ENCODE measurements around the gene C1QC.

The C1QC gene

DNA sequence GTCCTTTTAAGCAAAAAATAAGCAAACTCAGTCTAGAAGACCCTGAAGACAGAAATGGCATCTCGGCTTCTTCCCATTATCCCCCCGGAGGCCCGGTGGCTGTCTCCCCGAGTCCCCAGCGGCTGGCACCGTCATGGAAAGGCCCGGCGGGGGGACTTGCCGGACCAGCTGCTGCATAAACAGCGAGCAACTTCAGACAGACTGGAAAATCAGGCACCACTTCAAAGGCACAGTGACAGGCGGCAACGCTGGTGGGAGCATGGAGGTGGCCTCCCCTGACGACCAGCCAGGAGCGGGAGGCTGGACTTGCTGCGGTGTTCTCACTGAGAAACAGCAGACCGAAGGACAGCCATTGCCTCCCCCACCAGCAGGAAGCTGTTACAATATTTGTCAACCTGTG is 25.4 kb upstream of the C1QC start:
- in situ Hi-C loops (cut with MboI; ENCODE audit: low sequenced_read_pairs): no loop called here

DNA sequence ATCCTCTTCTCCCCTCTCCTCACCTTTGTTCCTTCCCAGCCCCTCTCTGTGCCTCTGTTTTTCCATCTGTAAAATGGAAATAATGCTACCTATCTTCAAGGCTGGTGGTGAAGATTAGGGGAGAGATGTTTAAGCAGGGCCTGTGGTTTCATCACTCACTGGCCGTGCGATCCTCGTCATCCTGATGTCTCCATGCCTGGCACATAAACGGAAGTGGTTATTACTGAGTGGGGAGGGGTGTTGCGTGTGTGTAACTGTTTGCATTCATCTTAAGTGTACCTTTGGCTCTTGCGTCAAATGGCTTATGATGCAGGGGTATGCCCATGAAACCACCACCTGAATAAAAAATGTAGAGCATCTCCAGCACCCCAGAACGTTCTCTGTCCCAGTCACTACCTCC is 24.2 kb upstream of the C1QC start:
- in situ Hi-C loops (cut with MboI; ENCODE audit: low sequenced_read_pairs): no loop called here

DNA sequence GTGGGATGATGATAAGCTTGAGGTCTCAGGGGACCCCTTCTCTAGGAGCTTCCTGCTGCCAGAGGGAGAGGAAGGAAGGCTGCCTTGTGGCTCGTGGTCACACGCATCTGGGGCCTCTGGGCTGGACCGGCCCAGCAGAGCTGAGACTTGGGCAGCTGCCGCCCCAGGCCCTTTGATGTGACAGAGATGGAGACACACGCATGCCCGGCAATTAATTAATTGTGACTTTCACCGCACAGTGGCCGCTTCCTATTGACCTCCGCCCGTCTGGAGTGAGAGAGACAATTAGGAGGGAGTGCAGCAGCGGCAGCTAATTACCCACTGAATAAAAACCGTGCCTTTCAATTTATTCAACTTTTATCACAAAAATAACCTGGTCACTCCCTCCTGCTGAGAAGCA is 23.6 kb upstream of the C1QC start:
- in situ Hi-C loops (cut with MboI; ENCODE audit: low sequenced_read_pairs): no loop called here

DNA sequence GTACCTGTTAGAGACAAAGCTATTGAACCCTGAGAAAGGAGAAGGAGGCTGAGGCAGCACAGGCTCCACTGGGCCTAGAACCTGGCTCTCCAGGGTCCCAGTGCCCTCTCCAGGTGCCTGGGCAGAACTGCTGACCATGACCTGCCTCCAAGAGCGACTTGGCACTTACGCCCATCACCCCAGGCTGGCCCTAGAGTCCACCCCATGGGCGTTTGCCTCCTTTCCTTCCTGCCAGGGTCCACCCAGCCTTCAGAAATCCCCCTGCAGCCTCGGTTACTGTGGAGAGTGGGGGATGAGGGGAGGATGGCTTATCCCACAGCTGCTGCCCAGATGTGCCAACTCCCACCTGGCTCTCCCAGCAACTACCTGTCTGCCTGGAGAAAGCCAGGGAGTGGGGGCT is 21.7 kb upstream of the C1QC start:
- in situ Hi-C loops (cut with MboI; ENCODE audit: low sequenced_read_pairs): no loop called here

DNA sequence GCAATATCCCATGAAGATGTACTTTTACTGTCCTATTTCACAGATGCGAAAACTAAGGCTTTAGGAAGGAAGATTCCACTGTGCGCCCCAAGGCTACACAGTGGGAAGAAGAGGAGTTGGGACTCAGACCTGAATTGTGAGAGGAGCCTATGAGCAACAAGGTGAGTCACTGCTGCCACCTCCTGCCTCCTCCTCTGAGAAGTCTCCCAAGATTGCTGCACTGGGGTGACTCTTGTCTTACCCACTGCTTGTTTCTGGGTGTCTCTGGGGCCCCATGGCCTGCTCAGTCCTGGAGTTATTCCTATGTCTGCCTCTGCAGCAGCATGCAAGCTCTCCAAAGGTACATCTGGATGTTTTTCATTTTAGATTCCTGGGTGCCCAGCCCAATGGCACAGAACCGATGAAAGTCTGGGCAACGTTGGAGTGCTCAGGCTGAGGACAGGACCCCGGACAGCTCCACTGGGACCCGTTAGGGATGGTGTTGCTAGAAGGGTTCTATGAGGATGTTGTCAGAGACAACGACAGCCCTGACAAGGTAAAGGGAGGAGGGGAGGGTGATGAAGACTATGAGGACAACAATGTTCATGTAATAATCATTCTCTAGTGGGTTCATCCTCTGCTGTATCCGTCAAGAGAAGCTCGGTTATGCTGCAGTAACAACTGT is 18.0 kb upstream of the C1QC start:
- in situ Hi-C loops (cut with MboI; ENCODE audit: low sequenced_read_pairs): loop anchor here (25.0 kb wide), 1 partner anchor 513 kb away; no protein-coding TSS in a partner anchor

DNA sequence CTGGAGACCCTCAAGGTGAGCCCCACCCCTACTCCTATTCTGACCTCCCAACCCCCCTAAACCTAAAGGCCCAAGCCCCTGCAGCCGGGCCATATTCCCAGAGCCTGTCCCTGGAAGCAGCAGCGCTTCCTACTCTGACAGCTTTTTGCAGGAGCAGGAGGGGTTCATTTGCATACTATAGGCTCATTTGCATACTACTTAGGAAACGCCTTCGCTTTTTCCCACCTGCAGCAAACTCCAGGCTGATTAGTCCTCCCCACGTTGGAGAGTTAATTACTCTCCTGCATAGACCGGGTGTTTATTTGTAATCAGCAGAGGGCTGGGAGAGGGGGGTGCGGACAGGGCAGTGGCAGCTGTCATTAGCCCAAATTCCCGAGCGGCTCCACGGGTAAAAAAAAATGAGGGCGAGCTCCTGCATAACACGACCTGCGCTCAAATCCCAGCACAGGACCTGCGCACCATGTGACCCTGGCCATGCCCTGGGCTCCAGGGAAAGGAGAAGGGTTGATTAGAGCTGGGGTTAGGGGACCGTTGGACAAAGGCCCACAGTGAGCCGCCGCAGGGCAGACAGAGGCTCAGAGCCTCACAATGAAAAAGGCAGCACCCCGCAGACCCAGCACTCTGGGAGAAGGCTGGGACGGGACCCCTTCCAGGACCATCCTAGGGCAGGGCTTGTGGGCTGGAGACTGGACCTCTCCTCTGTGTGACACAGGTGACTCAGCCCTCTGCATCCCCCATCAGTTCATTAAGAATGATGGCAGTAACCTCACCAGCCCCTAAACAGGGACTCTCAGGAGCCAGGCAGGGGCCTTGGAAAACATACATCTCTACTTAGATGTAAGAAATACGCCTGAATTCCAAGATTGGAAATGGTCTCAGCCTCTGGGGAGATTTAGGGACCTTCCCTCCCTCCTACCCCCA is 16.9 kb upstream of the C1QC start:
- in situ Hi-C loops (cut with MboI; ENCODE audit: low sequenced_read_pairs): loop anchor here (25.0 kb wide), 1 partner anchor 514 kb away; no protein-coding TSS in a partner anchor

DNA sequence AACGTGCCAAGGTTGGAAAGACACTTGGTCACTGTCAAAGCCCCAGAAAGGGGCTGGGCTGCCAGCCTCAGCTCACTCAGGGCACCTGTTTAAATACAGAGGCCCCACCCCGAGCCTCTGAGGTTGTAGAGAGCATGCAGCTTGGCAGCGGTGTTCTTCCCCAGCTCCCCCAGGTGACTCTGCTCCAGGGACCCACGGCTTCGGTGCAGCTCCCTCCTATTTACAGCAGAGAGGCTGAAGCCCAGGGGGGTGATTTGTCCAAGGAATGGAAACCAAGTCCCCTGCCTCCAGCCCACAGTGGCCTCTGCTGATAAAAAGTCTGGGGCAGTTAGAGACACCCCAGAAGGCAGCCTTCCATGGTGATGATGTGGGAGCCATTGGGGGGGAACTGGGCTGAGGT is 16.1 kb upstream of the C1QC start:
- in situ Hi-C loops (cut with MboI; ENCODE audit: low sequenced_read_pairs): loop anchor here (25.0 kb wide), 1 partner anchor 515 kb away; no protein-coding TSS in a partner anchor

DNA sequence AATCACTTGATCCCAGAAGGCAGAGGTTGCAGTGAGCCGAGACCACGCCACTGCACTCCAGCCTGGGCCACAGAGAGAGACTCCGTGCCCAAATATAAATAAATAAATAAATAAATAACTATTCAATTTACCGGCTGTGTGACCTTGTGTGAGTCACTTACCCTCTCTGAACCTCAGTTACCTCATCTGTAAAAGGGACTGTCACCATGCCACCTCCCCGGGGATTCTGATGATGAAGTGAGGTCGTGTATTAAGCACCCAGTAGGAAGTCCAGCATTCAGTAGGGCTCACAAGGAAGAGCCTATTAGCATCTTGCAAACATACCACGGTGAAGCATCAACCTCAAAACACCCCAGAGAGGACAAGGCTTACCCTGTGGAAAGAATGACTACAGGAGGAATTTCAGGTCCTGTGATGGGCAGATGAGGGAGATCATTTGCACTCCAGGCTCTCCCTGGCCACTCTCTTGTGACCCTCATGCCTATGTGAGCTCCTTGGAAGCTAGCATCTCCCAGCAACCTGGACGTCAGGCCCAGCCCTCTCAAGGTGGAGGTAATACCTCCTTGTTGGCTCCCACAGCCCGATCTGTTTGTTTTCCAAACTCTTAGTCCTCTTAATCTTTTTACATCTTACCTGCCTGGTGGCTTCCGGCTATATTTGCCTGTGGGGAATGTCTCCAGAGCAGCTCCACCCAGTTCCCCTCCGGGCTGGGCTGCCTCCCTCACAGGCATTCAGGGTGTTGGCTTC is 14.6 kb upstream of the C1QC start:
- in situ Hi-C loops (cut with MboI; ENCODE audit: low sequenced_read_pairs): loop anchor here (25.0 kb wide), 1 partner anchor 517 kb away; no protein-coding TSS in a partner anchor

DNA sequence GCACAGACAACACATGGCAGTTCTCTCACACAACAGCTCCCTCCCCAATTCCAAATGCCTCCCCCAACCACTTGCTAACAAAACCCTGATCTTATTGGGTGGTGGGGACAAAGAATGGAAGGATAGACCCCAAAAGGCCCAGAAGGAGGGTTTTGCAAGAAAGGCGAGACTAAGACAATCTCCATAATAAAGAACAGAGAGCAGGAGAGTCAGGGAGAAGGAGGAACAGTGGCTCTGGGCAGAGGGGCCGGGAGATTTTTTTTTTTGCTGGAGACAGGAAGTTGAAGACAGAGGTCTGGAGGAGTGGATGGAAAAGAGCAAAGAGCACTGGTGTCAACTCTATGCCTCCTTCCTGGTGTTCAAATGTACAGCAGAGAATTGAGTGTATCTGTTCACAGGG is 13.5 kb upstream of the C1QC start:
- in situ Hi-C loops (cut with MboI; ENCODE audit: low sequenced_read_pairs): loop anchor here (25.0 kb wide), 1 partner anchor 518 kb away; no protein-coding TSS in a partner anchor

DNA sequence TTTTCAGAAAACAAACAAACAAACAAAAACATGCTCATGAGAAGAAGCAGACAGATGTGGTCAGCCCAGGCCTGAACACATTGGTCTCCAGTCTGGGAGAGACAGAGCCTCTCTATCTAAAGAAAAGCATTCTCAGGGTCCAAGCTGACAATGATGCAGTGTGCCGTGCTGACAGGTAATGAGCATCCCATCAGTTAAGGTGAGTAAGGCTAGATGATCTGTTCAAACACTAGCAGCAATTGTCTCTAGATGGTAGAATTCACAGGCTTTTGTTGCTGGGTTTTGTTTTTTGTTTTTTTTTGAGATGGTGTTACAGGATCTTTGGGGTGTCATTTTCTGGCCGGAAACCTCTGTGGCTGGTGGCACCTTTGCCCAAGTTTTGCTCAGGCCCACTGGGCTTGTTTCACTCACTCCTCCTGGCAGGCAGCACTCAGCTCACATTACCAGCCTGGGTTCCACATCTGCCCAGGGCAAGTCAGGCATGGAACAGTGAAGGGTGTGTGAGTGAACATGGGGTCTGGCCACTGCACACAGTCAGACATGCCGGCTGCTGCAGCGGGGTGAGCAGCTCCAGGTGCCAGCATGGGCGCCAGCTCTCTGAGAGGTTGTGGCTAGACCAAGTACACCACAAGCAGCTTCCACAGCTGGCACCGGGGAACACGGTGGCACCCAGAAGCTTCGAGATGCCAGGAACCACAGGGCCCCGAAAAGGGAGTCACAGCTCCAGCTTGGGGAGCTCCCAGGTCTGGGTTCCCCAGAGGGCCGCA is 9.6 kb upstream of the C1QC start:
- in situ Hi-C loops (cut with MboI; ENCODE audit: low sequenced_read_pairs): loop anchor here (25.0 kb wide), 1 partner anchor 522 kb away; no protein-coding TSS in a partner anchor

DNA sequence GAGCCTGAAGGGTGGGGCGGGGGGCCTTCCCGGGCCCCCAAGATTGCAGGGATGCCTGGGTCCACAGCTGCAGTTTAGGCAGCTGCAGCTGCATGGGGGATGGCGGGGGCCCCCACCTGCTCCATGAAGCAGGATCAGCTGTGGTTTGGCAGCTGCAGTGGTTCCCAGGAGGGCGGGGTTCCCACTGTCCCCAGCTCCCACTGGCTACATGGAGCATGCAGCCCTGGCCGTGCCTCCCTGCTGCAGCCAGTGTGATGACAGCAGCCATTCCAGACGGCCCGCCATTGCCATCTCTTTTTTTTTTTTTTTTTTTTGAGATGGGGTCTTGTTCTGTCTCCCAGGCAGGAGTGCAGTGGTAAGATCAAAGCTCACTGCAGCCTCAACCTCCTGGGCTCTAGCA is 8.0 kb upstream of the C1QC start:
- in situ Hi-C loops (cut with MboI; ENCODE audit: low sequenced_read_pairs): loop anchor here (25.0 kb wide), 1 partner anchor 523 kb away; no protein-coding TSS in a partner anchor

DNA sequence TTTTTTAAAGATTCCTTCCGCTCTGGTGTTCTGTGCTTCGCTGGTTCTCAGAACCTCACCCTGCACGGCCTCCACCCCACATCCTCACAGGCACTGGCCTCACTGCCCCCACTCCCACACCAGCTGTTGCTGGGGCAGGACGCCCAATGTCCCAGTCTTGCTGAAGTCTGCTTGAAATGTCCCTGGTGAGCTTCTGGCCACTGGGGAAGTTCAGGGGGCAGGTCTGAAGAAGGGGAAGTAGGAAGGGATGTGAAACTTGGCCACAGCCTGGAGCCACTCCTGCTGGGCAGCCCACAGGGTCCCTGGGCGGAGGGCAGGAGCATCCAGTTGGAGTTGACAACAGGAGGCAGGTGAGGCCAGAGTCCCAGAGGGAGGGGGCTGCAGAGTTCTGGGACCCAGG is 7.1 kb upstream of the C1QC start, which contains the start of gene C1QA:
Gene C1QA (plus strand): TSS at position 276 of the 400 bp plus-strand sequence. CDS start 989 bp downstream, outside the sequence.
- in situ Hi-C loops (cut with MboI; ENCODE audit: low sequenced_read_pairs): loop anchor here (25.0 kb wide), 1 partner anchor 524 kb away; no protein-coding TSS in a partner anchor

DNA sequence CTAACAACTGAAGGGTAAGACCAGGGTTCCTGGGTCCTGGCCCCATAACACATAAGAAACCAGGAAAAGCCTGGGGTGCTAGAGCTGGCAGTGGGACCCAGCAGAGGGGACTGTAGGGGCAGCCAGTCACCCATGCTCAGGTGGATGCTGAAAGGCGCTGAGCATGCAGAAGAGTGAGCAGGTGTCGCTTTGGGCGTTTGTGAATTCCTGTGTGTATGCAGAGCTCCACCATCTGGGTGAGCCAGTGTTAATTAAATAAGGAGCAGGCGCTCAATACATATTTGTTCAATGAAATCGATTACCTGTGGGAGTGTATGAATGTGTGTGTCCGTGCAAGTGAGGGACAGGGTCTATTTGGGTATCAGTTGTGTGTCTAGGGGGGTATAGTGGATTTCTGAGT is 6.5 kb upstream of the C1QC start:
- in situ Hi-C loops (cut with MboI; ENCODE audit: low sequenced_read_pairs): loop anchor here (25.0 kb wide), 1 partner anchor 525 kb away; no protein-coding TSS in a partner anchor

DNA sequence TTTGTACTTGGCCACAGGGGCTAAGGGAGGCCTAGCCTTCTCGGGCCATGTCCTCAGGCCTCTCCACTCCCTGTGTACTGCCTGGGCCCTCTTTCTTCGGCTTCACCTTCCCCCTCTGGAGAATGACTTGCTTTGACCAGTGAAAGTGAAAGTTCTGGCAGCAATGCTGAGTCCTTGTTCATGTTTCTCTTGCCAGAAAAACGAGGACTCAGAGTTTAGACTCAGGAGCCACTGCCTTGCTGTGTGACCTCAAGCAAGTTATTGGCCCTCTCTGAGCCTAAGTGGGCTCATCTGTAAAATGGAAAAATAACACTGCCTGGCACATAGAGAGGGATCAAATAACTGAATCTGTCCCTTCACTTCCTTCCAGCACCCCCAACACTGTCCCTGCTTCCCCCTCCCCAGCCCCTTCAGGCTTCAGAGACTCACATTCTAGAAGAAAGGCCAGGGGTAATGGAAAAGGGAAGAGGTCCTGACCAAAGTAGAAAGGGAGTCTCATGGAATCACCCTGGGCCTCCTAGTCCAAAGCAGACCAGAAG is 5.5 kb upstream of the C1QC start:
- in situ Hi-C loops (cut with MboI; ENCODE audit: low sequenced_read_pairs): loop anchor here (25.0 kb wide), 1 partner anchor 526 kb away; no protein-coding TSS in a partner anchor

DNA sequence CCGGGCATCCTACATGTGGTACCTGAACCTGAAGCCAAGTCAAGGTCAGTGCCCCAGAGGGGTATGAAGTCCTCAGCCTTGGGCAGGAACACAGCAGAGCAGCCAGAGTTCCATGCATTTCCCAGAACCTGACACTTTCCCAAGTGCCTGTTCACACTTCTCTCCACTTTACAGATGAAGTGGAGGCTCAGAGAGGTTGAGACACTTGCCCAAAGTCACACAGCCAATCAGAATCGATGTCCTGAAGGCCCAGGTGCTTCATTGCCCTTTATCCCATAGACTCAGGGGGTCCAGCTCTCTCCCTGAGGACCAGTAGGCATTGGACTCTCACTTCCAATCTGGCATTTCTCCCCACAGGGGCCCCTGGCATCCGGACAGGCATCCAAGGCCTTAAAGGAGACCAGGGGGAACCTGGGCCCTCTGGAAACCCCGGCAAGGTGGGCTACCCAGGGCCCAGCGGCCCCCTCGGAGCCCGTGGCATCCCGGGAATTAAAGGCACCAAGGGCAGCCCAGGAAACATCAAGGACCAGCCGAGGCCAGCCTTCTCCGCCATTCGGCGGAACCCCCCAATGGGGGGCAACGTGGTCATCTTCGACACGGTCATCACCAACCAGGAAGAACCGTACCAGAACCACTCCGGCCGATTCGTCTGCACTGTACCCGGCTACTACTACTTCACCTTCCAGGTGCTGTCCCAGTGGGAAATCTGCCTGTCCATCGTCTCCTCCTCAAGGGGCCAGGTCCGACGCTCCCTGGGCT is 4.8 kb upstream of the C1QC start:
- in situ Hi-C loops (cut with MboI; ENCODE audit: low sequenced_read_pairs): loop anchor here (25.0 kb wide), 1 partner anchor 526 kb away; no protein-coding TSS in a partner anchor

DNA sequence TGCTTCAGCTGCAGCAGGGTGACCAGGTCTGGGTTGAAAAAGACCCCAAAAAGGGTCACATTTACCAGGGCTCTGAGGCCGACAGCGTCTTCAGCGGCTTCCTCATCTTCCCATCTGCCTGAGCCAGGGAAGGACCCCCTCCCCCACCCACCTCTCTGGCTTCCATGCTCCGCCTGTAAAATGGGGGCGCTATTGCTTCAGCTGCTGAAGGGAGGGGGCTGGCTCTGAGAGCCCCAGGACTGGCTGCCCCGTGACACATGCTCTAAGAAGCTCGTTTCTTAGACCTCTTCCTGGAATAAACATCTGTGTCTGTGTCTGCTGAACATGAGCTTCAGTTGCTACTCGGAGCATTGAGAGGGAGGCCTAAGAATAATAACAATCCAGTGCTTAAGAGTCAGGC is 4.1 kb upstream of the C1QC start:
- in situ Hi-C loops (cut with MboI; ENCODE audit: low sequenced_read_pairs): loop anchor here (25.0 kb wide), 1 partner anchor 527 kb away; no protein-coding TSS in a partner anchor

DNA sequence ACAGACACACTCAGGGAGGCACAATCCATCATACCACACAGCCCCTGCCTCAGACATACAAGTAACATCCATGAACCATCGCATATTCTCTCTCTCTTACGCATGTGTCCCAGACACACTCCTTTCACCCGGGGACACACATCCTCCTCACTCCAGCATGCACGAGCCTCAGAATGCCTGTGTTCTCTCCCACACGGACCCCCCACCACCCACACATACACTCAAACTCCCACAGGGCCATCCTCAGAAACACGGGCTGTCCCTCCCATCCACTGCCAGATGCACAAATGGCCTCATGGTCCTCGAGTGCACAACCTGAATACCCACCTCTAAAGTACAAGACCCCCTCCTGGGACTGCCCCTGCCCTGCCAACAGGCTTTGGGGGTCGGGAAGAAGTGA is 2.2 kb upstream of the C1QC start:
- in situ Hi-C loops (cut with MboI; ENCODE audit: low sequenced_read_pairs): loop anchor here (10.0 to 25.0 kb wide), 2 partner anchors 216 to 529 kb away; no protein-coding TSS in a partner anchor

DNA sequence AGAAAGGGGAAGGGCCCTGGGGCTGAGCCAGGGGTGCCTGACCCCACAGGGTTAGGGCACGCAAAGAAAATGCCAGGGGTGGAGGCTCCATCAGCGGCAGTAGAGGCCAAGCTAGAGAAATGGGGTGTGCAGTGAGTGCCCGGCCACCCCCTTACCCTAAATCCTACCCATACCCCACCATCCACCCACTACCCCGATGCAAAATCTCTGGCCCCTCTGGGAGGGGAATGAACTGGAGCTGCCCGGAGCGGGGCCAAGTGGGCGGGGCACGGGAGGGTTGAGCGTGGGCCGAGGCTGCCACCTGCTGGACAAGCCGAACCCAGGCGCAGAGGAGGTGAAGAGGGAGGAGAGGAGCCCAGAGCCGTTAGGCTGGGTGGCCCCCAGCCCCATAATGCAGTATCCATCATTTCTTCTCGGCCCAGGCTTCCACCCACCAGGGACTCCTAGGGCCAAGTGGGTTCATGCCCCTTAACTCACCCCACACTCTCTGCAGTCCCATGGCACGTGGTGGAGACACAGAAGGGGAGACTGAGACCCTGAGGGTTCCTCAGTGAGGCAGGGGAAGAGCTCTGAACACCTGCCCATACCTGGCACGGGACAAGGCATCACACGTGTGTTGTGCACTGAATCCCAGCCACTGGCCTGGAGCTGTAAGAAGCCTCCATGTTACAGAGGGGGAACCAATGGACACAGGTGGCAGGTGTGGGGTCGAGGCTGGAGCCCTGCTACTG is 1.4 kb upstream of the C1QC start:
- in situ Hi-C loops (cut with MboI; ENCODE audit: low sequenced_read_pairs): loop anchor here (10.0 to 25.0 kb wide), 2 partner anchors 217 to 530 kb away; no protein-coding TSS in a partner anchor
